Esophagus muscularis mucosa (tissue), 4 donors: ENCODE measurements around the gene PLET1. TPM values are rescaled to one million over a fixed set of nuclear protein-coding genes. Genes with fewer than 3 reads are reported as not detected.

Experiments
- DNase-seq: peaks from one replicate; pipeline ENCODE4 v3.0.0-alpha.2; 2017; ENCODE audit errors: extremely low spot score
- H3K27ac ChIP-seq, 4 donors: fragments of 200-600 bp; sonication (generic); replicated peaks in 1 of 4; 1 replicate in 3 of 4; 2 replicates in 1 of 4; pipeline ENCODE4 v1.5.1; 2016 to 2019; ENCODE audit warnings: mild to moderate bottlenecking in 1 of 4
- H3K27me3 ChIP-seq, 4 donors: fragments of 200-600 bp; sonication (generic); one replicate each; pipeline versions ENCODE4 v1.5.1 to v1.6.0; 2016 to 2019
- H3K36me3 ChIP-seq, 4 donors: fragments of 200-600 bp; sonication (generic); one replicate each; pipeline ENCODE4 v1.5.1; 2016 to 2019
- H3K4me1 ChIP-seq, 4 donors: fragments of 200-600 bp; sonication (generic); one replicate each; pipeline ENCODE4 v1.5.1; 2016 to 2019
- H3K4me3 ChIP-seq, 4 donors: fragments of 200-600 bp; sonication (generic); 1 replicate in 2 of 4; 2 replicates in 2 of 4; pipeline ENCODE4 v1.5.1; 2016 to 2019; ENCODE audit warnings: mild to moderate bottlenecking in 4 of 4, moderate library complexity in 1 of 4
- H3K9me3 ChIP-seq, 4 donors: fragments of 200-600 bp; sonication (generic); 1 replicate in 3 of 4; 2 replicates in 1 of 4; pipeline ENCODE4 v1.5.1; 2016 to 2019
- CTCF ChIP-seq, 3 experiments: fragments of 200-600 bp in 2 of 3; fragments of 450-650 bp in 1 of 3; sonication (generic) in 2 of 3; IDR thresholded peaks; one replicate each; pipeline ENCODE4 v1.5.1; 2017 to 2019; ENCODE audit warnings: antibody characterized with exemption in 3 of 3, mild to moderate bottlenecking in 2 of 3, moderate library complexity in 1 of 3
- EP300 ChIP-seq: sonication (generic); formaldehyde crosslinking; IDR thresholded peaks from one replicate; pipeline ENCODE4 v1.6.1; 2017; ENCODE audit warnings: antibody characterized with exemption
- POLR2A ChIP-seq: fragments of 450-650 bp; IDR thresholded peaks from one replicate; pipeline ENCODE4 v1.6.1; 2017; ENCODE audit warnings: antibody characterized with exemption, moderate library complexity, mild to moderate bottlenecking, low read depth
- POLR2AphosphoS5 ChIP-seq, 2 donors: sonication (generic); formaldehyde crosslinking; IDR thresholded peaks; one replicate each; pipeline ENCODE4 v1.6.1; 2017; ENCODE audit warnings: antibody characterized with exemption in 2 of 2
- WGBS: methylation state at CpG from one replicate; pipeline ENCODE4 v1.1.5; 2018; 5-methylcytosine and 5-hydroxymethylcytosine counted together
- intact Hi-C: fragments of 100-400 bp; cut with DNase I; formaldehyde crosslinking; loops from one replicate; pipeline ENCODE4 v1.15.1; 2023
- total RNA-seq, 4 donors: library from RNA; depleted of rRNA; stranded (reverse); fragments of >200 nt; gene quantifications; one replicate each; pipeline versions ENCODE4 v1.1.0 to v1.2.1, GENCODE V29; 2016

Gene PLET1
- total RNA-seq, 4 donors from 2014 or later, result not detected

- Histone ChIP-seq H3K36me3 (no peaks in the 10 kb centered on the region), H3K27ac (no peak overlapping the region), H3K4me1 (peaks cover 0 to 9% (median 3%) of the 10 kb centered on the region in 4 donors), H3K27me3 (no peaks in the 10 kb centered on the region), H3K9me3 (no peaks in the 10 kb centered on the region), H3K4me3 (no peak overlapping the region)
- intact Hi-C loops, result no loop called here
- no peak for DNase-seq
- WGBS, result 78% methylated on average over 9 of the region's 12 CpGs
- TF ChIP-seq POLR2AphosphoS5 (IDR thresholded peaks at IDR 0.05) (no peak), CTCF (IDR thresholded peaks at IDR 0.05) (no peak), EP300 (no peak), POLR2A (no peak)
Observed at GRCh38 chr11:112270551-112271180, 10.0 kb upstream of the PLET1 start.

GRCh38 chr11:112269139-112269538 lies 8.5 kb upstream of the PLET1 start:
- H3K36me3 ChIP-seq, result no peaks in the 10 kb centered on the region
- H3K27ac ChIP-seq, result no peak overlapping the region
- intact Hi-C loops, result no loop called here
- H3K9me3 ChIP-seq, result no peaks in the 10 kb centered on the region
- no peak for TF ChIP-seq POLR2AphosphoS5 (IDR thresholded peaks at IDR 0.05)
- no peak for TF ChIP-seq CTCF (IDR thresholded peaks at IDR 0.05)
- TF ChIP-seq EP300, result no peak
- no peak for TF ChIP-seq POLR2A
- no peaks in the 10 kb centered on the region for H3K27me3 ChIP-seq
- no peak overlapping the region for H3K4me3 ChIP-seq
- WGBS, result 74% methylated on average over 6 of the region's 6 CpGs
- H3K4me1 ChIP-seq, result peaks cover 0 to 10% (median 3%) of the 10 kb centered on the region in 4 donors
- no peak for DNase-seq

DNA sequence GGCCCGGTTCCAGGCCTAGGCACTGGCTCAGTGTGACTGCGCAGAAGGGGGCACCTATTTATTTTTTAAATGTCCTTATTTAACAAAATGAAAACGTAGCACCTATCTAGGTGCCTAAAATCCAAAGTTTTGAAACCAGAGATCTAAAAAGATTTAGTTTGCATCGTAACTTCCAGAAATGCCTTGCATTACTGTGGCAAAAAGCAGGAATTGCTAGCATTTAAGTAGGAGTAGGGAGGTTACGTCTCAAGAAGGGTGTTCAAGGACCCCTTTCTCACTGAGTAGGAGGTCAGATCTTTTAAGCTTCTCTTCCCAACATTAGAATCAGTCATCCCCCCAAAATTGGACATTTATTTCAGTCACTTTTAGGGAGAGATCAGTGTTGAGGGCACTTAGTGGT lies 7.7 kb upstream of the PLET1 start:
- Histone ChIP-seq H3K27ac (no peak overlapping the region), H3K4me1 (peaks cover 0 to 10% (median 3%) of the 10 kb centered on the region in 4 donors), H3K36me3 (no peaks in the 10 kb centered on the region), H3K4me3 (no peak overlapping the region), H3K9me3 (no peaks in the 10 kb centered on the region), H3K27me3 (no peaks in the 10 kb centered on the region)
- 81% methylated on average over 5 of the region's 5 CpGs for WGBS
- TF ChIP-seq CTCF (IDR thresholded peaks at IDR 0.05), result no peak
- no peak for TF ChIP-seq POLR2A
- TF ChIP-seq POLR2AphosphoS5 (IDR thresholded peaks at IDR 0.05), result no peak
- no peak for TF ChIP-seq EP300
- DNase-seq, result no peak
- intact Hi-C loops, result no loop called here

- intact Hi-C loops, result no loop called here
- 47% methylated on average over 5 of the region's 5 CpGs for WGBS
- H3K4me3 ChIP-seq, result no peak overlapping the region
Observed at GRCh38 chr11:112267188-112267591, 6.5 kb upstream of the PLET1 start.

More at GRCh38 chr11:112267188-112267591, 6.5 kb upstream of the PLET1 start:
- peaks cover 0 to 10% (median 3%) of the 10 kb centered on the region in 4 donors for H3K4me1 ChIP-seq
- no peaks in the 10 kb centered on the region for H3K36me3 ChIP-seq
- DNase-seq, result no peak
- no peak overlapping the region for H3K27ac ChIP-seq
- TF ChIP-seq POLR2A (no peak), POLR2AphosphoS5 (IDR thresholded peaks at IDR 0.05) (no peak), EP300 (no peak), CTCF (IDR thresholded peaks at IDR 0.05) (no peak)
- no peaks in the 10 kb centered on the region for H3K27me3 ChIP-seq
- no peaks in the 10 kb centered on the region for H3K9me3 ChIP-seq
